C4-2B (cell line): ENCODE results near the gene CBX3.

Source experiments
- H3K27ac ChIP-seq: fragments of 450-650 bp; 2 replicates; pipeline ENCODE4 v1.5.1; 2017
- ZFX ChIP-seq: fragments of 450-650 bp; IDR thresholded peaks from 2 replicates; pipeline ENCODE4 v1.6.1; 2017
- TF ChIP-seq, protein P1 (sequence below): fragments of 450-650 bp; conservative IDR thresholded peaks from 2 replicates; pipeline ENCODE4 v1.5.1; 2017; ENCODE audit warnings: mild to moderate bottlenecking

The CBX3 gene

DNA sequence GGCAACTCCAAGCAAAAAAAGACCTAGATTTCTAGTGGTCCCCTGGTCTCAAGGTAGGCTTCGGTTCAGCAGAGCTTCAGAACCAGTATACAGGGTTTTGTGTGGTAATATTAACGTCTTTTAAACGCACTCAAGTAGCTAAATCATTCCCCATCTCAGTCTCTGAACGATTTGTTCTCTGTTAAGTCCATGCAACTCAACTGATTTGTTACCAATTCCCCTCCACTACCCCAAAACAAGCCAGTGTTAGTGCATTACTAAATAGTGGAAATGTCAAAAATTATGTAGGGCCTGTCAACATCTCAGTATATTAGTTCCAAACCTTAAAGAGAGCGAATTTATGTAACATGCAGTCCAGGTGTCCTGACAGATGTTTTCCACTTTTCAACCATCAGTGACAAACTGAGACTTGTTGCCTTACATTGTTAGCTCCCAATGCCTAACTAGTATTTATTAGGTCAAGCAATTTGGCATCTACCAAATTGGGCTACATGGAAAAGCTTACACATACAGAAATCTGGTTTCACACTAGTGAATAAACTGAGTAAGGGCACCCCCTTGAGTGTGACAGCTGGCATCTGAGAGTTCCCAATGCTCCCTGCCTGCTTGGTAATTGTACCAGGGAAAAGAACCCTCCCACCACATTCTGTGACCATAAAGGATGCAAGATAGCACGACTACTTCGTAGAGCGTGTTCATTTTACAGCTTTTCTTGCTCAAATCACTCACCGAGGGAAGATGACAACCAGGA, 13.2 kb upstream of the CBX3 start:
- TF ChIP-seq, protein P1, sequence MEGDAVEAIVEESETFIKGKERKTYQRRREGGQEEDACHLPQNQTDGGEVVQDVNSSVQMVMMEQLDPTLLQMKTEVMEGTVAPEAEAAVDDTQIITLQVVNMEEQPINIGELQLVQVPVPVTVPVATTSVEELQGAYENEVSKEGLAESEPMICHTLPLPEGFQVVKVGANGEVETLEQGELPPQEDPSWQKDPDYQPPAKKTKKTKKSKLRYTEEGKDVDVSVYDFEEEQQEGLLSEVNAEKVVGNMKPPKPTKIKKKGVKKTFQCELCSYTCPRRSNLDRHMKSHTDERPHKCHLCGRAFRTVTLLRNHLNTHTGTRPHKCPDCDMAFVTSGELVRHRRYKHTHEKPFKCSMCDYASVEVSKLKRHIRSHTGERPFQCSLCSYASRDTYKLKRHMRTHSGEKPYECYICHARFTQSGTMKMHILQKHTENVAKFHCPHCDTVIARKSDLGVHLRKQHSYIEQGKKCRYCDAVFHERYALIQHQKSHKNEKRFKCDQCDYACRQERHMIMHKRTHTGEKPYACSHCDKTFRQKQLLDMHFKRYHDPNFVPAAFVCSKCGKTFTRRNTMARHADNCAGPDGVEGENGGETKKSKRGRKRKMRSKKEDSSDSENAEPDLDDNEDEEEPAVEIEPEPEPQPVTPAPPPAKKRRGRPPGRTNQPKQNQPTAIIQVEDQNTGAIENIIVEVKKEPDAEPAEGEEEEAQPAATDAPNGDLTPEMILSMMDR = no peak
- no peak for TF ChIP-seq ZFX
- no peak overlapping the region for H3K27ac ChIP-seq

DNA sequence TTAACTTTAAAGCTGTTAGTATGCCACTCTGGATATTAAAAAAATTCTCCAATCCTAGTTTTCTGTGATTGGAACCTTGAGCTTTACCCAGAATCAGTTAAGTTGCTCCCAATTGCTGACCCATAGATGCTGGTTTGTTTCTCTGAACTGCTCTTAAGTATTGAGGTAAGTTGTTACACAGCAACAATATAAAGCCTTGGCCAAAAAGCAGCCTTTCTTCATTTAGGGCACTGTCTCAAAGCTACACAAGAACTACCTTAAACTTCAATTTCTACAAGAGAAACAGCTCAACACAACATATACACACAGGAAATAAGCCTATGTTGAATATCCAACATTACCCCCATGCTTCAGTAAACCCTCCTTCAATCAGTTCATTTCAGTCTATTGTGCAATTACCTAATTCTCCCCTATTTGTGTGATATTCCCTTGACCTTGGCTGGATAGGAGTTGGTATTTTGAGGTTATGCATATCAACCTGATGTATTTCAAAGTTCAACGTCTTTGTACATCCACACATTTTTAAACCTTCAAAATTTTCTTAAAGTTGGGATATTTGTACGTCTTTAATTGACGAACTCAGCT, 12.5 kb upstream of the CBX3 start:
- H3K27ac ChIP-seq = no peak overlapping the region
- TF ChIP-seq, protein P1 = no peak
- TF ChIP-seq ZFX = no peak

DNA sequence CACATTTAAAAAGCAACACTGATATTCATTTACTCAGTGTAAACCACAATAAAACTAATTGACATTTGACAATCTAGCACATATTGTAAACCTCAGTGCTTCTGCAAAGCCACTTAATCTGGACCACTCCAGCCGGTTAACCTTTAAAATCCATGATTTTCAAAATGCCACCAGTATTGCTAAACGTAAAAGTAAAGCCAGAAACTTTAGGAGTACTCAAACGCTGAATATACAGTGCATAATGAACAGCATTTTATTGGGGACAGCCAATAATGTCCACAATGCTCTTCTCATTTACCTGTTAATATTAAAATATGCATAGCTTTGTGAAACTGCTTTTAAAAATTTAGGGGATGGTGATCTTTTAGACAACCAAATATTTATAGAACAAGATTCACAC, 11.8 kb upstream of the CBX3 start:
- no peak for TF ChIP-seq ZFX
- TF ChIP-seq, protein P1 = no peak
- no peak overlapping the region for H3K27ac ChIP-seq

DNA sequence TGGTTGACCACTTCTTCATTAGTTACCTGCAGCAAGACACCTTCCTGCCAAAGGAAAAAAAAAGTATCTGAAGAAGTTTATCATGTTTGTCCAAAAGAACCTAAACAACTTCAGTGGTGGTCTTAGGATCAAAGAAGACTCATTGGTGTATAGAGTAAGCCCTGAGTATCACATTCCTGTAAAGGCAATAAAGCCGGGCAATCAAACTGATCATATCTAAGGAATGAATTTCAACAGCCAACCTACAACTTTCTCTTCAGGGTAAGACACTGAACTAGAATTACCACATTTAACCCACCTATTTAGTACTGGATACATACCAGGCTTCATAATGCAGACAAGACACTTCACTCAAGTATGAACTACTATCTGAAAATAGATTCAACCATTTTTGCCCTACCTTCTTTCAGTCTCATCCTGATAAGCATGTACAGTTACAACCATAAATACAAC, 11.1 kb upstream of the CBX3 start:
- no peak overlapping the region for H3K27ac ChIP-seq
- TF ChIP-seq, protein P1 = no peak
- no peak for TF ChIP-seq ZFX

DNA sequence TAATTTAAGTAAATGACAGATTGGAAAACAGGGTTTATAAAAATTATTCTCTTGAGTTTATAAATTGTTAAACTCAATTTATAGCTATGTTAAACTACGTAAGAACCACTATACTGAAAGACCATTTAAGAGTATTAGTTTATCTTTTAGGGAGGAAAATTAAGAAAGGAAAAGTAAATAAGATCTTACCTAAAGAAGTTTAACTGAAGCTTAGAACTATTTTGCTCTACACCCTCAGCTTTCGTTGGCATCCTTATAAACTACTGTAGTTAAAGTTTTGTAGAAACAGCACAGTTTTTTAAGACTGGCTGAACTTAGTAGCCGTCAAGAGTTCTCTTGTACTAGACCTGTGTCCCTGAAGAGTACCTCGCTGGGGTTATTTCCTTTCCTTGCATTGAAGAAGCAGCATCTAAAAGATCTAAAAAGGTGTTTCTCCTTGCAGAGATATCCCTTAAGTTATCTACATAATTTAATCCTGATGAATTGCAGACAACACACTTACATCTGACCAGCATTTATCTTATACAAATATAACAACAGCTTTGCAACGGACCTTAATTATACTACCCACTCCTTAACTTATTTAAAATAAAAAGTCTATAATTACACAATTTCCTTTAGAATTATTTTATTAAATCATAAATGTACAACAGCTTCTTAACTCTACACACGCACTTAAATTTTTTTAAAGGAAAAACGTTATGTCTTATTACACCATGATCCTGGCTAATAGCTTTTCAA, 10.1 kb upstream of the CBX3 start:
- TF ChIP-seq, protein P1 = no peak
- no peak for TF ChIP-seq ZFX
- no peak overlapping the region for H3K27ac ChIP-seq

DNA sequence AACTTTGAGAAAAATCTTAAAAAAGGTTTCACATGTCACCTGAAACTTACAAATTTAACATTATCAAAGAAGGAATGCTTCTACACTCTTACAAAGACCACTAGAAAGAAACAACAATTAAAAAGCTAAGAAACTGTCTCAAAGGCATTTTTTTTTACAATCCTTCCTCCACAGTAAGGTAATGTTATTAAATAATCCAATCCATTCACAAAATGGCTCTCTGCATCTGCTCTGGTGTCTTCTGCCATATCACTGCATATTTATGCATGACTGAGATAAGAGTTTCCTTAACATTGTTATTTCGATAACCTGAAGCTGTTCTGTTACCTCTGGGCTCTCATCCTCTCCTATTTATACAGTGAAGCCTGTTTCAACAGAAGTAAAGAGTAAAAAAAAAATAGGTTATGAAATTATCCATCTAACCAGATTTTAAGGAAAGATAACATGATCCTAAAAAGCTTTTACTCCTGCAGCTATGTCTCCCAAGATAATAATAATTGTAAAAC, 9.5 kb upstream of the CBX3 start:
- H3K27ac ChIP-seq = no peak overlapping the region
- TF ChIP-seq ZFX = no peak
- TF ChIP-seq, protein P1 = no peak
